ENCODE results near the gene PLCB1. TPM values are rescaled to one million over a fixed set of nuclear protein-coding genes. Genes with fewer than 3 reads are reported as not detected.

PLCB1 gene
- polyA plus RNA-seq, 1 donor (not counting 4 experiments of a cell fraction or from before 2014, with no cell fraction given): 0.37 TPM

DNA sequence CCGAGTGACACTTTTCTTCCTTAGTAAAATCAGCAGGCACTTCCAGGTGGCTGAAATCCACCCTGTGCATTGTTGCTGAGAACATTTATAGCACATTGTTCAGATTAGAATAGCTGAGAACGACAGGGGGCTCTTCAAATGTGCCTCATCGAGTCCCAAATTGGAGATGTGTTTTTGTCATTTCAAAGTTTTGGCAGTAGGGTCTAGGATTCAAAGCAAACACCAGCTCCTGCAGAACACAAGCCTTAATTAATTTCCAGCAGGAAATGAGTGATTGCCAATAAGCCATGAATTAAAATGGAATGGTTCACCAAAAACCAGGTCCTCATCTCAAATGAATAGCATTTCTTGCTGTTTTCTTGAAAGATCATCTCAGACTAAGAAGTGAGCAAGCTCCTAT is 171.6 kb downstream of the PLCB1 start:
- Histone ChIP-seq H3K27me3 (ENCODE audit: control insufficient read depth, extremely low read depth, insufficient read depth, low read length) (no peaks in the 10 kb centered on the region), H3K27ac (ENCODE audit: control insufficient read depth, insufficient read depth, low read length) (no peak overlapping the region), H4K20me1 (ENCODE audit: control insufficient read depth, extremely low read depth, insufficient read depth, low read length) (no peaks in the 10 kb centered on the region), H3K4me2 (ENCODE audit: control insufficient read depth, extremely low read depth, insufficient read depth, low read depth, low read length) (no peak overlapping the region), H3K79me2 (ENCODE audit: control insufficient read depth, insufficient read depth, low read length) (no peaks in the 10 kb centered on the region), H2AFZ (ENCODE audit: control insufficient read depth, low read length) (no peak overlapping the region), H3K9me1 (ENCODE audit: control insufficient read depth, extremely low read depth, insufficient read depth, low read length) (no peaks in the 10 kb centered on the region), H3K36me3 (ENCODE audit: control insufficient read depth in 2 of 2, extremely low read depth in 1 of 2, insufficient read depth in 2 of 2, low read length in 2 of 2) (no peaks in the 10 kb centered on the region), H3K9ac (ENCODE audit: control insufficient read depth, extremely low read depth, insufficient read depth, low read length) (no peak overlapping the region), H3K4me3 (ENCODE audit: control insufficient read depth in 2 of 3, extremely low read depth in 1 of 3, insufficient read depth in 2 of 3, low read depth in 1 of 3, low read length in 3 of 3) (no peak overlapping the region), H3K4me1 (ENCODE audit: control insufficient read depth, extremely low read depth, insufficient read depth, low read length) (no peaks in the 10 kb centered on the region), H3K9me3 (ENCODE audit: control insufficient read depth, low read depth, low read length) (no peaks in the 10 kb centered on the region)
- dilution Hi-C loops (cut with MboI; ENCODE audit: extremely low pct_ligation_motif_present, low sequenced_read_pairs): no loop called here
- DNase-seq (ENCODE audit: low read depth, low spot score) (no peak), FAIRE-seq (no peak)
- TF ChIP-seq, protein P1, sequence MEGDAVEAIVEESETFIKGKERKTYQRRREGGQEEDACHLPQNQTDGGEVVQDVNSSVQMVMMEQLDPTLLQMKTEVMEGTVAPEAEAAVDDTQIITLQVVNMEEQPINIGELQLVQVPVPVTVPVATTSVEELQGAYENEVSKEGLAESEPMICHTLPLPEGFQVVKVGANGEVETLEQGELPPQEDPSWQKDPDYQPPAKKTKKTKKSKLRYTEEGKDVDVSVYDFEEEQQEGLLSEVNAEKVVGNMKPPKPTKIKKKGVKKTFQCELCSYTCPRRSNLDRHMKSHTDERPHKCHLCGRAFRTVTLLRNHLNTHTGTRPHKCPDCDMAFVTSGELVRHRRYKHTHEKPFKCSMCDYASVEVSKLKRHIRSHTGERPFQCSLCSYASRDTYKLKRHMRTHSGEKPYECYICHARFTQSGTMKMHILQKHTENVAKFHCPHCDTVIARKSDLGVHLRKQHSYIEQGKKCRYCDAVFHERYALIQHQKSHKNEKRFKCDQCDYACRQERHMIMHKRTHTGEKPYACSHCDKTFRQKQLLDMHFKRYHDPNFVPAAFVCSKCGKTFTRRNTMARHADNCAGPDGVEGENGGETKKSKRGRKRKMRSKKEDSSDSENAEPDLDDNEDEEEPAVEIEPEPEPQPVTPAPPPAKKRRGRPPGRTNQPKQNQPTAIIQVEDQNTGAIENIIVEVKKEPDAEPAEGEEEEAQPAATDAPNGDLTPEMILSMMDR (optimal IDR thresholded peaks at IDR 0.05 in 1 of 3, IDR thresholded peaks at IDR 0.05 in 1 of 3, conservative IDR thresholded peaks at IDR 0.05 in 1 of 3; ENCODE audit: extremely low read depth in 1 of 3, insufficient read depth in 2 of 3, low read length in 3 of 3): no peak
- no peak for TF ChIP-seq EZH2 (IDR thresholded peaks at IDR 0.05; ENCODE audit: low read length)

DNA sequence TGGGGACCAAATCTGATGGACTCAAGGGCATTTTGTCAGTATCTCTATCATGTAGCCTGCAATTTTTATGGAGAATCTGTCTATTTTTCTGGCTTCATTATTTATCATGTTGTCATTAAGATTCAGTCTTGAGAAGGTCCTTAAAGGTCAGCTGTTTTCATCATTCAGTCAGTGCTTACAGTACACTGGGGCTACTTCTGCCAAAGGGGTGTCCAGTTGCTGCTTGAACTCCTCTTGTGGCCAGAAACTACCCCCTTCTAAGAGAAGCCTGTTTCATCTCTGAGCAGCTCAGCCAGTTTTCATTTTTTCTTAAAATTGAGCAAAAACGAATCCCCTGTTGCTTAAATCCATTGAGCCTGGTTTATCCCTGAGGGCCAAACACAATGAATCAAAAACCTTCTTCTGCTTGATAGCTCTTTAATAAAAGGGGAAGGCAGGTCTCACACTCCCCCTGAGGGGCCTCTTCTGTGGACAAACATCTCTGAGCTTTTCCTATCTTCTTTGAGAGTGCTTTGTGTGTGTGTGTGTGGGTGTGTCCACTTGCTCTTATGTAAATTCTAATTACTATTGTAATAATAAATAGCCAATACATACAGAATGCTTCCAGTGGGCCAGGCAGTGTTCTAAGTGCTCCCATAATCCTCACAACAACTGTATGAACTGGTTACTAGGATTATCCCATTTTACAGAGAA is 172.2 kb downstream of the PLCB1 start:
- FAIRE-seq: no peak

More for the DNA sequence above, 172.2 kb downstream of the PLCB1 start:
- Histone ChIP-seq H3K9ac (ENCODE audit: control insufficient read depth, extremely low read depth, insufficient read depth, low read length) (no peak overlapping the region), H3K4me3 (ENCODE audit: control insufficient read depth in 2 of 3, extremely low read depth in 1 of 3, insufficient read depth in 2 of 3, low read depth in 1 of 3, low read length in 3 of 3) (no peak overlapping the region), H4K20me1 (ENCODE audit: control insufficient read depth, extremely low read depth, insufficient read depth, low read length) (no peaks in the 10 kb centered on the region), H3K79me2 (ENCODE audit: control insufficient read depth, insufficient read depth, low read length) (no peaks in the 10 kb centered on the region), H3K4me1 (ENCODE audit: control insufficient read depth, extremely low read depth, insufficient read depth, low read length) (no peaks in the 10 kb centered on the region), H3K9me1 (ENCODE audit: control insufficient read depth, extremely low read depth, insufficient read depth, low read length) (no peaks in the 10 kb centered on the region), H3K4me2 (ENCODE audit: control insufficient read depth, extremely low read depth, insufficient read depth, low read depth, low read length) (no peak overlapping the region), H3K9me3 (ENCODE audit: control insufficient read depth, low read depth, low read length) (no peaks in the 10 kb centered on the region), H2AFZ (ENCODE audit: control insufficient read depth, low read length) (no peak overlapping the region), H3K27me3 (ENCODE audit: control insufficient read depth, extremely low read depth, insufficient read depth, low read length) (no peaks in the 10 kb centered on the region), H3K27ac (ENCODE audit: control insufficient read depth, insufficient read depth, low read length) (no peak overlapping the region), H3K36me3 (ENCODE audit: control insufficient read depth in 2 of 2, extremely low read depth in 1 of 2, insufficient read depth in 2 of 2, low read length in 2 of 2) (no peaks in the 10 kb centered on the region)
- DNase-seq (ENCODE audit: low read depth, low spot score): no peak
- dilution Hi-C loops (cut with MboI; ENCODE audit: extremely low pct_ligation_motif_present, low sequenced_read_pairs): no loop called here
- TF ChIP-seq, protein P1 (optimal IDR thresholded peaks at IDR 0.05 in 1 of 3, IDR thresholded peaks at IDR 0.05 in 1 of 3, conservative IDR thresholded peaks at IDR 0.05 in 1 of 3; ENCODE audit: extremely low read depth in 1 of 3, insufficient read depth in 2 of 3, low read length in 3 of 3): no peak
- no peak for TF ChIP-seq EZH2 (IDR thresholded peaks at IDR 0.05; ENCODE audit: low read length)

All from keratinocyte (primary cell).